G401.6 (cell line): ENCODE measurements around the gene DCT.

Experiments
- FAIRE-seq: peaks from 2 replicates; lab custom pipeline; 2012; peaks lifted over from hg19 to GRCh38; lab: Jason Lieb, UNC

DCT gene

GRCh38 chr13:94454334-94454733 is 25.1 kb downstream of the DCT start:
- FAIRE-seq: no peak

DNA sequence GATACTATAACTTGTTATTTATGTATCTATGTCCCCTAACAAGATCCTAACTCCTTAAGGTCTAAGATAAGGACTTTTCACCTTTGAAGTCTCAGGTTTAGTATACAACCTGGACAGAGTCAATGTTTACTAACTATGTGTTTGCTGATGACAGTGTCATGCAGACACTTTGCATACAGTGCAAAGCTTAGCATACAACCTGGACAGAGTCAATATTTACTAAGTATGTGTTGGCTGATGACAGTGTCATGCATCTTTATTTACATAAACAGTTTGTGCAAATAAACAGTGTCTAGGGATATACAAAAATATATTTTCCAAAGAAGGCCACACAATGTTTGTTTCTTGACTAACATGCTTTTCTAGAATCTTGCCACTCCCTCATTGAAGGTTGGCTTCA is 34.7 kb downstream of the DCT start:
- FAIRE-seq: no peak

GRCh38 chr13:94435604-94436226 is 43.8 kb downstream of the DCT start:
- FAIRE-seq: peak; percentile 88

DNA sequence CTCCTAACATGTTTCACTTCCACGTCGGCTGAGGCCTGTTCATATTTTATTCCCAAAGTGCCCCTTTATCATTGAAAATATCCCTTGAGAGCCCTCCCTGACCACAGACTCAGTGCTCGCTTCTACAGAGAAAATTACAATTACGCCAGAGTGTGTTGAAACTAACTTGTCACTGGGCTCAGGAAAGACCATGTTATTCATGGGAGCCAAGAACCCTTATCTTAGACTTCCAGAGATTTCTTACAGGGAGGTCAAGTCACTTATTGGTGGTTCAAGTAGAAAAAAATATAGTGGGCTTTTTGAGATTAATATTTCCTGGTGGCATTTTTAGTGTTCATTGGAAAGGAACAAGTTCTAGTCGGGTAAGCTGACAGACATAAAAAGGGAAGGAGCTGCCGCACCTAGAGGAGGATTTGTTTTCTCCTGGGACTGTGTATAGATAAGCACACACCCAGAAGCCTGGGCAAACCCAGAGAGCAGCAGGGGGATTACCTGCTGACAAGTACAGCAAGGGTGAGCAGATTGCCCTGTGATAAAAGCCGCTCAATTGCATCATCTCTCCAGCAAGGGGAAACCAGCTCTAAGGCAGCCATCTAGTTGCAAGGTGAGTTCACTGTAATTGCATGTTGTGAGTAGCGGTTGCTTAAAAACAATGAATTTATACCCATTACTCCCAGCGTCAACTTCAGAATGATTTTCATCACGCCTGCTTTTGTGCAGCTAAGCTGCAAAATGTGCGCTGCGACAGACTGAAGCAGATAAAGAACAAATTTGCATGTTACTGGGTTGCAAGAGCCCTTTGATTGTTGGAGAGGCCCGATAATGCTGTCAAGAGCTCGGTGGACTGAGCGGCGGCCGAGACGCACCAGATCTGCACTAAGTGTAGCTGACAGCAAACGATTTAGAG is 46.2 kb downstream of the DCT start:
- no peak for FAIRE-seq

GRCh38 chr13:94431987-94432386 is 47.5 kb downstream of the DCT start:
- FAIRE-seq: no peak

GRCh38 chr13:94431574-94431973 is 47.9 kb downstream of the DCT start:
- FAIRE-seq: no peak

DNA sequence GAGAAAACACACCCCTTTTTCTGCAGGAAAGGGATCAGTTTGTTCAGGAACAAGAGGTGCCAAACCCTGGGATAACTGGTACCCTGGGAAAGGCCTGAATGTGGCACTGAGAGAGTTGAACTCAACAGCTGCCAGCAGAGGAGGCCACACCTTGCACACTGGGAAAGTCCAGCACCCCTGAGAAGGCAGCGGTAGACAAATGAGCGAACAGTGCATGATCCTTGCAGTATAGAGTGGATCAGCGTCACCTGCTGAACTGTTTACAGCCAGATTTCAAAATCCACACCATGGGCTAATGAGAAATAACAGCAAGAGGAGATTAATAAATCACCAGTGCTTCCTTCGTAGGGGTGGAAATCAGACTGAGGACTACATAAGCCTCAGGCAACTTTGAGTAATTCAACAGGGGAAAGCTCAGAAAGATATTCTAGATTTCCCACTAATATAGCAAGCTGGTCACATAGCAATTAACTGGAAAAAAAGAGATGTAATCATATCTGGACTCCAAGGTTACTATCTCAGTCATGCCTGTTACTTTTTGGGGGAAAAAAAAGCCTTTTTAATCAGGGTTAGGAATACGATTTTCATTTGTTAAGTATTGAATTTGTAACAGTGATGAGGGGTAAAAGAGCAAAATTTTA is 52.0 kb downstream of the DCT start:
- FAIRE-seq: no peak

DNA sequence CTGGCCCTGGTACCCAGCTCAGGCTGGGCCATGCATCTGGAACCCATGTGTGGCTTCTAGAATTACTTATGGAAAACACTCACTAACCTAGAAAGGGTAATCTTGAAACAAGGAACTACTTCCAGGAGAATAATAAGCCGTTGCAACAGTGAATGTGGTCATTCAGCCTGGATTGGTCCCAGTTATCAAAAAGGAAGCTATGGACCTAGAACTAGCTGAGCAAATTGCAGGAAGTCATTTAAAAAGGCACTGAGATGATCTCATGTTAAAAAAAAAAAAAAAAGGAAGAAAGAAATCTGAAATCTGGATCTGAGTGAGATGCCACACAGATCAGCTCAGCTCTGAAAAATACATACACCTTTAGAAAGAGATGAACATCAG is 59.6 kb downstream of the DCT start:
- no peak for FAIRE-seq

DNA sequence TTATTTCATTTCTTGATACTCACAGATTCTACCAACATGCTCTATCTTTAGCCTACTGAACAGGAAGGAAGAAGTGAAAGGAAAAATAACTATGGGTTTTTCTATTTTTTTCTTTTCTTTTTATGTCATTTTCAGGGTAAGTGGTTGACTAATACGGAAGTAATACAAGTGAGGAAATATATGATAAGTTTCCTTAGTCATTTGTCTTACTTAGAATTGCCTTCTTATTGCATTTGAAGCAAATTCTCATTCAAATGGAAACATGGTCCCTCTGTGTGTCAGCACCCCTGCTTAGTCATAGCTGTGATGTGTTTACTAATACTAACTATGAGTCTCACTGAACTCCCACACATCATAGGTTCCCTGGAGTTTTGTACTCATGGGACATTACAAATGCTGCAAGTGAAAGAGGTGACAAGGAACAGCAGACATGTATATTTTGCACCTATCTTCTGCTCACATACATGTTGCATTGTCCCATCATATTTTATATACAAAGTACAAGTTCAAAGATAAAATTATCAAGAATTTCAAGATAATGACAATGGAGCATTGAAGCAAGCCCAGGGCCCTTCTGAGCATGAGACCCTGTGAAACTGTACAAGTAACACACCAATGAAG is 60.1 kb downstream of the DCT start:
- FAIRE-seq: no peak

GRCh38 chr13:94417294-94417693 is 62.2 kb downstream of the DCT start:
- no peak for FAIRE-seq

- FAIRE-seq: no peak
Measured at GRCh38 chr13:94416454-94417080, 62.9 kb downstream of the DCT start.

DNA sequence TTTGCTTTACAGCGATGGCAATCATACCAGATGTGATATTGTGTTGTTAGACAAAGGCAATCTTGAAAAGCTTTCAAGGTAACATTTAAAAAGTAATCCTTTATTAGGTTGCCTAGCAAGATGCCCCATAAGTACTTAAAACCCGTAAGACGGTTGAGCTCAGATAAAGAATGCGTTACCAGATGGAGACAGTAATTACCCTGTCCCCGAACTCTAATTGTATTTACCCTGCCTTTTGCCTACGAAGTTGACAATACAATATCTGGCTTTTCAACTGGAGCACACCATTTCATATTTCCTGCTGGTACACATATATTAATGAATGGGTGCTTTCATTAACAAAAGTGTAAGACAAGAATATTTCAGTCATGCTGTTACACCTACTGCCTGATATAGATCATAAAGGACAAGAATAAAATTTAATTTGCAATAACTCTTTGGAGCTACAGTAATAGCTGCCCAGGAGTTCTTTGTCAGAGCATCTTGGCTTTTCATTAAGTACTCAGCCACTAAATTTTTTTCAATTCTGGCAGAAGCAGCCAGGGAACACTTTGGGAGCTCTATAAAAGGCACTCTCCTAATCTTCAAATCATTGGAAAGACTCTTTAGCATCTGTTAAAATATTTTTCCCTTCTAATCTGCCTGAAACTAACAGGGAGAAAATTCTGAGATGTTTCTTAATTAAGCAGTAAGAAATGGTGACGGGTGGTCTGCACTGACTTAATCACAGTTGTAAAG is 63.8 kb downstream of the DCT start:
- FAIRE-seq: no peak

GRCh38 chr13:94414708-94415107 is 64.8 kb downstream of the DCT start:
- FAIRE-seq: no peak

- FAIRE-seq: no peak
Measured at GRCh38 chr13:94414141-94414540, 65.3 kb downstream of the DCT start.

DNA sequence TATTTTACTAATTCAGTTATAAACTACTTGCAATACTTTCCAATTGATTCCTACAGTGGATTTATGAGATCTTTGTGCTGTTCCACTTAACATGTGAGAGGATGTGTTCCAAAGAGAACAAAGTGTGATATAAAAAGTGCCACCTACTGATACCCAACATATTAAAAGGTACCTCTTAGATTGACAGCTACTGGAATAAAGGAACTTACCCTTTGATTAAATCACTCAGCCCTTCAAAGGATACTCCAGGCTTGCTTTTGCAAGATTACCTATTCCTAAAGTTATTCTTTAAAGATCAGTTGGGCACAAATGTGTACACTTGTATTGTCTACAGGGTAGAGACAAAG is 65.9 kb downstream of the DCT start:
- no peak for FAIRE-seq

GRCh38 chr13:94412870-94413597 is 66.4 kb downstream of the DCT start:
- no peak for FAIRE-seq

GRCh38 chr13:94411747-94412146 is 67.7 kb downstream of the DCT start:
- no peak for FAIRE-seq

DNA sequence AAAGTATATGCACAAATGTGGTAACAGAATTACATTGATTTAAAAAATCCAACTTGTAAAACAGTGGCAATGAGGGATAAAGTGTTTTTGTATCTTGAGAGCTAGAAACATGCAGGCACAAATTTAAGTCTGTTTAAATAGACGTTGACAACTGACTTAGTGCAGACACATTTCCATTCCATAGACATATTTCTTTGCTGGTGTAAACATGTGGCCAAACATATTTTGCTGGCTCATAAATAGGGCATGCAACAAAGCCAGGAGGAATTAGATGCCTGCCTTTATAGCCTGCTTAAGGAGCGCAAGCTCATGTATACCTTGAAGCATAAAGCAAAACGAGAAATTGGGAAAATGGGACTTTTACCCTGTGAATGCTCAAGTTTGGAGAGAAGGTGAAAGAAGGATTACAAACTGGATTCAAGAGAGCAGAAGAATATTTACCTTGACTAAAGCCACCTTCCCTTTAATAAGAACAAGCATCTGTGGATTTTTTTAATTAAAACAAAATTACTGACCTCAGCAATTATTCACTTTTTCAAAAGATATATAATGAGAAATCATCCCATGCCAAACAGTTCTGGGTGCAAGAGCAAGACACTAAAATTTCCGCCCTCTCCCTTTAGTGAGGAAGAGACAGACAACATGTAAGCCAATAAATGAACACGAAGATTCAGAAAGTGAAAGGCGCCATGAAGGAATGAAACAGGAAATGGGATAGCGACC is 71.0 kb downstream of the DCT start:
- FAIRE-seq: no peak

DNA sequence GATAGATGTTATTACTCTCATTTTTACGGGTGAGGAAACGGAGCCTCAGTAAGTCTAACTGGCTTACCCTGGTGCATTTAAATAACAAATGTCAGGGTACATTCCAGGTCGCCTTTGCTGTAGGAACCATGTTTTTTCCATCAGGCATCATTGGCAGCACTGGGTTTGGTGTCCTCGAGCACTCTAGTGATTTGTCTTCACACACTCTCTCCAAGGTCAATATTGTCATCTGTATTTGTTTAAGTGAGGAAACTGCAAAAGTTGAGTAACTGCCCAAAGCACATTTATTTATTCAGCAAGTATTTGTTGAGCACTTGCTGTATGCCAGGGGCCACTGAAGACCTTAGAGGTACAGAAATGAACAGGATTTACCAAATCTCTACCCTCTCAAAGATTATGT is 78.6 kb downstream of the DCT start:
- no peak for FAIRE-seq

- FAIRE-seq: no peak
Measured at GRCh38 chr13:94399812-94400211, 79.7 kb downstream of the DCT start.

DNA sequence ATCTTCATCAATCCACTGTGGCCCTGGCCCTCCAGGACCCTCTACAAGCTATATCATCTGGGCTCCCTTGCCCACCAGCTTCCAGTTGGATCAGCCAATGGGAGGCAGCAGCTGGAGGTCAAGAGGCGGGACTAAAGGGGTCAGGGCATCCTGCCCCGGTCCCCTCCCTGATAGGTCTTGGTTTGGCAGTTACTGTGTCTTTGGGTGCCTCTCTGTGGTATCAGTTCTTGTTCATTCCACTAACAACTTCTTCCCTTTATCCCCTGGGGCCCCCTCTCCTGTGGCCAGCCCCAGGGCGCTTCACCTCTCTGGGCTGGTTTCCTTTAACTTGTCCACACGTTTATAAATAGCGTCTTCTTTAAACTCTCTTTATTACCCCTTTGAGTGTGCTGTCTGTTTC is 83.6 kb downstream of the DCT start:
- no peak for FAIRE-seq
